Measurements from ENCODE around the gene CALHM6. TPM values are rescaled to one million over a fixed set of nuclear protein-coding genes. Genes with fewer than 3 reads are reported as not detected.

Gene CALHM6
- total and polyA plus RNA-seq, 7 donors = 1.3 to 32.0 (median 8.6) TPM

- H3K27me3 ChIP-seq = no peaks in the 10 kb centered on the region
- DNase-seq = no peak
- WGBS, 2 donors = 43 to 56% methylated on average over 1 of the region's 1 CpG
- intact Hi-C loops (cut with DNase I) = no loop called here
- no peaks in the 10 kb centered on the region for H3K4me1 ChIP-seq
- TF ChIP-seq CTCF (IDR thresholded peaks at IDR 0.05) = no peak
- TF ChIP-seq POLR2AphosphoS5 (IDR thresholded peaks at IDR 0.05) = no peak
- TF ChIP-seq EP300 (IDR thresholded peaks at IDR 0.05) = no peak
- TF ChIP-seq POLR2A (IDR thresholded peaks at IDR 0.05) = no peak
- no peak overlapping the region for H3K4me3 ChIP-seq
- no peaks in the 10 kb centered on the region for H3K36me3 ChIP-seq
- no peak overlapping the region for H3K27ac ChIP-seq
- no peaks in the 10 kb centered on the region for H3K9me3 ChIP-seq
Measured at GRCh38 chr6:116475141-116475540, 14.0 kb downstream of the CALHM6 start.

DNA sequence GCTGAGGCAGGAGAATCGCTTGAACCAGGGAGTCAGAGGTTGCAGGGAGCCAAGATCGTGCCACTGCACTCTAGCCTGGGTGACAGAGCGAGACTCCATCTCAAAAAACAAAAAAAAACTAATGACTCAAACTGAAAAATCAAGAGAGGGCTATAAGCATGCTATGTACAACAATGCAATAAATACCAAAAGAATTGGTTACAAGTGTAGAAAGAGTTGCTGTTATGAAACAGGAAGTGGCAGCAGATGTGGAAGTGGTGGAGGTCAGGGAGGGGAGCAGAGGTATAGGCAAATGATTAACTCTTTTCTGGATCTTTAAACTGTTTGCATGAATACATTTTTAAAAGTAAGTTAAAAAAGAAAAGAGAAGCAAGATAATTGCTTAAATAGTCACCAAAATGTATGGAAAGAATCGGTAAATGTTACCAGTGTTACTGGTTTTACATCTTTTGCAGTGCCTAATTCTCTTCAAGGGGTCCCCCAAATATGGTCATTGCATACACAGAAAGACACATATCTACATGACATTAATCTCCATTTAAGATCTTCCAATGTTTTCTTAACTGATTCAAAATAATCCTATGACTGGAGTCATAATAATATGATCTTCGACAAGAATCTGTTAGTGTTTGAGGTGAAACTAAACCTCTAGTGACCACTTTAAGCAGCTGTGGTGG lies 15.0 kb downstream of the CALHM6 start:
- H3K27ac ChIP-seq = no peak overlapping the region
- H3K36me3 ChIP-seq = no peaks in the 10 kb centered on the region
- no peaks in the 10 kb centered on the region for H3K9me3 ChIP-seq
- no peaks in the 10 kb centered on the region for H3K4me1 ChIP-seq
- 55 to 68% methylated on average over 5 of the region's 5 CpGs for WGBS, 2 donors
- no peak for DNase-seq
- intact Hi-C loops (cut with DNase I) = no loop called here
- H3K4me3 ChIP-seq = no peak overlapping the region
- no peak for TF ChIP-seq POLR2AphosphoS5 (IDR thresholded peaks at IDR 0.05)
- TF ChIP-seq POLR2A (IDR thresholded peaks at IDR 0.05) = no peak
- TF ChIP-seq CTCF (IDR thresholded peaks at IDR 0.05) = no peak
- TF ChIP-seq EP300 (IDR thresholded peaks at IDR 0.05) = no peak
- H3K27me3 ChIP-seq = no peaks in the 10 kb centered on the region

- no peak for TF ChIP-seq CTCF (IDR thresholded peaks at IDR 0.05)
- no peak for TF ChIP-seq EP300 (IDR thresholded peaks at IDR 0.05)
- no peak for TF ChIP-seq POLR2AphosphoS5 (IDR thresholded peaks at IDR 0.05)
- TF ChIP-seq POLR2A (IDR thresholded peaks at IDR 0.05) = no peak
Measured at GRCh38 chr6:116482780-116483179, 21.6 kb downstream of the CALHM6 start.

DNA sequence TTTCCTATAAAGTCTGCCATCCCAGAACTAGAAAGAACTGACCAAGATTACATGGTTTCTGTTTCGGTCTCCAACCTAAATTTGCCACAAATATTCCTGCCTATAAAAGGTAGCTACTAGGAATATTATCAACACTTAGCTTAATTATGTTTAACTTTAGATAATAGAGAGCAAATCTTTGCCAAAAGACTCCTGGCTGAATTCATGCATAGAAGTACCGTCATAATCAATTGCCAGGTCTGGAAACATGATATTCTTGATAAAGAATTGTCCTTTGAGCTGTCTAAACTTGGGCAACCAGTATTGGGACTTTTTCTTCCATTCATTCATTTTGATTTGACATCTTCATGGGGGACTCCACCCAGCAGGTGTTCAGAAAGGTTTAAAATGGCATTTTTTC lies 22.4 kb downstream of the CALHM6 start:
- intact Hi-C loops (cut with DNase I) = no loop called here
- H3K27ac ChIP-seq = no peak overlapping the region
- no peak for TF ChIP-seq POLR2A (IDR thresholded peaks at IDR 0.05)
- DNase-seq = no peak
- H3K27me3 ChIP-seq = no peaks in the 10 kb centered on the region
- WGBS, 2 donors = 19 to 64% methylated on average over 2 of the region's 2 CpGs
- H3K4me1 ChIP-seq = no peaks in the 10 kb centered on the region
- H3K4me3 ChIP-seq = no peak overlapping the region
- H3K36me3 ChIP-seq = no peaks in the 10 kb centered on the region
- H3K9me3 ChIP-seq = no peaks in the 10 kb centered on the region

More at GRCh38 chr6:116482780-116483179, 21.6 kb downstream of the CALHM6 start:
- intact Hi-C loops (cut with DNase I) = no loop called here
- H3K9me3 ChIP-seq = no peaks in the 10 kb centered on the region
- no peak for DNase-seq
- H3K27ac ChIP-seq = no peak overlapping the region
- no peaks in the 10 kb centered on the region for H3K27me3 ChIP-seq
- H3K36me3 ChIP-seq = no peaks in the 10 kb centered on the region
- H3K4me1 ChIP-seq = no peaks in the 10 kb centered on the region
- WGBS, 2 donors = 60 to 77% methylated on average over 1 of the region's 1 CpG
- H3K4me3 ChIP-seq = no peak overlapping the region

DNA sequence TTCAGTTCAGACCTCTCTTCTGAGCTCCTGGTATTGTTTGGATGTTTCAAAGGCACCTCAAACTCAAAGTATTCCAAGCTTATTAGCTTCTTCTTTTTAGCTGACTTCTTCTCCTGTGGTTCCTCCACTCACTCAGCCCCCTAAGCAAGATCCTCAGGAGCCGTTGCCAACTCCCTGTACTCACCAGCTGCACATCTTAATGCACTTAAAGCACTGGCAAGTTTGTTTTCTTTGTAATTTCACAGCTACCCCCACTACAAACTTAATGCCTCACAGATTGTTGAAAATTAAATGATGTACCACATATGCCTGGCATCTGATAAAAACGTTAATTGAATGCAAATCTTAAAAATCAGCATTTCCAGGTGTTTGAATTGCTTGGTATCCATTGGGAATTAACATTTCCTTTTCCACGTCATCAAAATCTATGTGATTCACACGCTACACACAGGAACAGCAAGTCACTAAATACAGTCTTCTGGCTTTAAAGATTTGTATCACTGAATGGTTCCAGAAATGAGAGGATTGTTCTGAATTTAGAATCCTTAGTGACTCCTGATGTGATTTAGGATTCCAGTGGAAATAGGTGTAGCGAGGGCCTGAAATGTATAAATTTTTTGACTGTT lies 24.5 kb downstream of the CALHM6 start:
- Histone ChIP-seq H3K4me1 (no peaks in the 10 kb centered on the region), H3K27me3 (no peaks in the 10 kb centered on the region), H3K36me3 (no peaks in the 10 kb centered on the region), H3K9me3 (no peaks in the 10 kb centered on the region), H3K27ac (no peak overlapping the region), H3K4me3 (no peak overlapping the region)
- TF ChIP-seq EP300 (IDR thresholded peaks at IDR 0.05) = no peak
- 73 to 85% methylated on average over 5 of the region's 5 CpGs for WGBS, 2 donors
- intact Hi-C loops (cut with DNase I) = no loop called here
- no peak for DNase-seq
